Sigmoid colon (tissue), 4 donors: ENCODE results near the gene TJP3.

Source experiments
- EP300 ChIP-seq, 4 donors: sonication (generic); formaldehyde crosslinking; IDR thresholded peaks; one replicate each; pipeline ENCODE4 v1.6.1; 2017; ENCODE audit warnings: antibody characterized with exemption in 4 of 4
- POLR2A ChIP-seq, 2 donors: fragments of 450-650 bp; IDR thresholded peaks; one replicate each; pipeline ENCODE4 v1.6.1; 2016; ENCODE audit warnings: antibody characterized with exemption in 2 of 2, mild to moderate bottlenecking in 2 of 2, moderate library complexity in 2 of 2
- POLR2AphosphoS5 ChIP-seq, 4 donors: sonication (generic); formaldehyde crosslinking; IDR thresholded peaks; one replicate each; pipeline ENCODE4 v1.6.1; 2017; ENCODE audit warnings: antibody characterized with exemption in 4 of 4
- TF ChIP-seq, protein P1 (sequence below), 4 experiments: fragments of 450-650 bp in 3 of 4; fragments of 200-600 bp in 1 of 4; IDR thresholded peaks; one replicate each; pipeline ENCODE4 v1.5.1; 2016 to 2019; ENCODE audit warnings: antibody characterized with exemption in 4 of 4, mild to moderate bottlenecking in 3 of 4, moderate library complexity in 2 of 4

DNA sequence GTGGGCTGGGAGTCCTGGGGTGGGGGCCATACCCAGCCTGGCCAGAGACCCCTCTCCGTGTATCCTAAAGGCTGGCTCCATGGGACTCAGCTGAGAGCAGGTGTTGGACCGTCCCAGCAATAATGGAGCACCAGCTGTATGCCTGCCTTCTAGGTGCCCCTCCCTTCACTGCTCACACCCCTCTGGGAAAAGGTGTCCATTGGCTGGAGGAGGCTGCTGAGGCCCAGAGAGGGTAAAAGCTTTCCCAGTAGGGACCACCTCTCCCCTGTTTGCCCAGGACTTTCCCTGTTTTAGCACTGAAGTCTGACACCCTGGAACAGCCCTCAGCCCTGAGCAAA lies 67.2 kb downstream of the TJP3 start:
- TF ChIP-seq EP300 (IDR thresholded peaks at IDR 0.05) (no peak), POLR2AphosphoS5 (IDR thresholded peaks at IDR 0.05) (no peak), POLR2A (IDR thresholded peaks at IDR 0.05) (no peak)
- TF ChIP-seq, protein P1, sequence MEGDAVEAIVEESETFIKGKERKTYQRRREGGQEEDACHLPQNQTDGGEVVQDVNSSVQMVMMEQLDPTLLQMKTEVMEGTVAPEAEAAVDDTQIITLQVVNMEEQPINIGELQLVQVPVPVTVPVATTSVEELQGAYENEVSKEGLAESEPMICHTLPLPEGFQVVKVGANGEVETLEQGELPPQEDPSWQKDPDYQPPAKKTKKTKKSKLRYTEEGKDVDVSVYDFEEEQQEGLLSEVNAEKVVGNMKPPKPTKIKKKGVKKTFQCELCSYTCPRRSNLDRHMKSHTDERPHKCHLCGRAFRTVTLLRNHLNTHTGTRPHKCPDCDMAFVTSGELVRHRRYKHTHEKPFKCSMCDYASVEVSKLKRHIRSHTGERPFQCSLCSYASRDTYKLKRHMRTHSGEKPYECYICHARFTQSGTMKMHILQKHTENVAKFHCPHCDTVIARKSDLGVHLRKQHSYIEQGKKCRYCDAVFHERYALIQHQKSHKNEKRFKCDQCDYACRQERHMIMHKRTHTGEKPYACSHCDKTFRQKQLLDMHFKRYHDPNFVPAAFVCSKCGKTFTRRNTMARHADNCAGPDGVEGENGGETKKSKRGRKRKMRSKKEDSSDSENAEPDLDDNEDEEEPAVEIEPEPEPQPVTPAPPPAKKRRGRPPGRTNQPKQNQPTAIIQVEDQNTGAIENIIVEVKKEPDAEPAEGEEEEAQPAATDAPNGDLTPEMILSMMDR (IDR thresholded peaks at IDR 0.05), result no peak
